Endothelial cell (in vitro differentiated cells): ENCODE data around the gene CCDC38. TPM values are rescaled to one million over a fixed set of nuclear protein-coding genes. Genes with fewer than 3 reads are reported as not detected.
A peak's percentile ranks its signal among the peaks of the same experiment; 100 is the strongest.

Experiments
- DNase-seq: peaks from one replicate; pipeline ENCODE4 v3.0.0; 2021; ENCODE audit warnings: low spot score
- H3K27ac Mint-ChIP-seq: one replicate; pipeline ENCODE4 v1.8.0; 2021; ENCODE audit warnings: mixed read lengths, inconsistent platforms; ENCODE audit not compliant: unreplicated experiment
- H3K27me3 Mint-ChIP-seq: one replicate; pipeline ENCODE4 v1.8.0; 2021; ENCODE audit warnings: mild to moderate bottlenecking, moderate library complexity, mixed read lengths, inconsistent platforms; ENCODE audit not compliant: unreplicated experiment
- H3K36me3 Mint-ChIP-seq: one replicate; pipeline ENCODE4 v1.8.0; 2021; ENCODE audit warnings: mild to moderate bottlenecking, low read depth, mixed read lengths, inconsistent platforms; ENCODE audit not compliant: unreplicated experiment
- H3K4me1 Mint-ChIP-seq: one replicate; pipeline ENCODE4 v1.8.0; 2021; ENCODE audit warnings: mild to moderate bottlenecking, mixed read lengths, inconsistent platforms; ENCODE audit not compliant: unreplicated experiment
- H3K4me3 Mint-ChIP-seq: one replicate; pipeline ENCODE4 v1.8.0; 2021; ENCODE audit warnings: mild to moderate bottlenecking, mixed read lengths, inconsistent platforms; ENCODE audit not compliant: unreplicated experiment
- H3K9me3 Mint-ChIP-seq: one replicate; pipeline ENCODE4 v1.8.0; 2021; ENCODE audit warnings: mixed read lengths, inconsistent platforms; ENCODE audit not compliant: unreplicated experiment
- CTCF ChIP-seq: fragments of 200-600 bp; sonication (generic); IDR thresholded peaks from one replicate; pipeline ENCODE4 v1.5.0; 2021; ENCODE audit warnings: antibody characterized with exemption; ENCODE audit not compliant: unreplicated experiment
- total RNA-seq: library from RNA; stranded (reverse); fragmentation: NEBNext Ultra II Directional; extraction: Animal tissue kit (Norgen Biotek cat#: 25700); gene quantifications from one replicate; pipeline ENCODE4 v1.2.1, GENCODE V29; 2021; ENCODE audit not compliant: unreplicated experiment

Gene CCDC38
- total RNA-seq, 1 donor from 2014 or later: not detected

DNA sequence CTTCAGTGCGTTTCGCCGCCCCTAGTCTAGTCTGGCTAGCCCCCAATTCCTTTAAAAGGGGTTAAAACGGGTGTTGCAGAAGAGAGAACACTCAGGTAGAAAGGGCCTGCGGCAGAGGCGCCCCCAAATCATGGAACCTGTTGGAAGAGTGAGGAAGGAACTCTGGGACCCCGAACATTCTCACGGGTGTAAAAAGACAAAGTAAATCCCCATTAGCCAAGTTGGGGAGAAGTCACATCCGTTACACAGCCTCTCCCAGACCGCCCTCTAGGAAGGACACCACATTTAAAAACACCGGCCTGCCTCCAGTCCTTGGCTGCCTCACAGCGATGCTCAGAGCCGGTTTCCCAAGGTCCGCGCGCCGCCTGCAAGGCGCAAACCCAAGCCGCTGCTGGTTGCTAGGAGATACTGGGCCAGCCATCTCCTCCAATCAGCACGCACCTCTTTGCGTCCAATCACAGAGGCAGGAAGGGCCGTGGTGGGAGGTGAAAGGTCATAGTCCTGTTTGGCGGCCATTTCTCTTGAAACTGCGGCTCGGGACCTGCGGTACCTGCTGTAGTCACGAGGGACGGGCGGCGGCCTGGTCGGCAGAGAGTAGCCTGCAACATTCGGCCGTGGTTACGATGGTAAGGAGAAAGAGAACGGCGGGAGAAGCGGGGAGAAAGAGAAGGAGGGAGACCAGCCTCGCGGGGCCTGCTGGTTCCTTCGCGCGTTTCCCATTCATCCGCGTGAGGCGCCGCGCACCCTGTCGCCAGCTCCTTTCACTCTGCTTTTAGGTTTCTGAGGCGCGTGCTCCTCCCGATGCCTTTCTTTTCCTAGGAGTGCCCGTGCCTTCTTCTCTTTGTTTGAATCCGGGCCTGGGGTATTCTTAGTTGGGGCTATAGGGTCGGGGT lies 83.7 kb downstream of the CCDC38 start, which contains the start of gene SNRPF:
TSS of gene SNRPF (plus strand) at position 502 of the 893 bp plus-strand sequence. CDS start at position 624, 122 bp downstream.
- no peak for TF ChIP-seq CTCF
- DNase-seq: peak; percentile 94
- Mint-ChIP-seq H3K4me3 (no peak within 1 kb of the TSS), H3K9me3 (no peaks in the 10 kb centered on the region), H3K27me3 (peaks cover 4% of the 10 kb centered on the region), H3K4me1 (peaks cover 15% of the 10 kb centered on the region), H3K27ac (peak within 1 kb of the TSS; percentile 19), H3K36me3 (peaks cover 12% of the 10 kb centered on the region)

DNA sequence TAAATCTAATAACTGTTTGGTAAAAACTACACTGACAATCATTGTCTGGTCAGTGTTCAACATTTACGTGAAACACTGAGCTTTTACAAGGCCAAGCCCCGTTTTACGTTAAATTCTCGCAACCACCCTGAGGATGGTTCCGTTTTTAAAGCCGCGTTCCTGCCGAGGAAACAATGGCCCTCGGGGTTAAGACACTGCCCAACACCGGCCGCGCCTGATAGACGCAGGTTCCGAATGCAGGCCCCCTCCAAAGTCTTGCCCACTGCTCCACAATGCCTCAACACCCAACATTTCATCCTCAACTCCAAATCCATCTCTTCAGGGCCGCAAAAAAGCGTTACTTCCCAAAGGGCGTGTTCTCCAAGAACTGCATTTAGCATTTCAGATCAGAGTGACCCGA lies 84.6 kb downstream of the CCDC38 start:
- no peak for TF ChIP-seq CTCF
- Mint-ChIP-seq H3K27ac (peak overlapping the region; percentile 19), H3K36me3 (peaks cover 7% of the 10 kb centered on the region), H3K9me3 (no peaks in the 10 kb centered on the region), H3K27me3 (peaks cover 6% of the 10 kb centered on the region), H3K4me1 (peaks cover 20% of the 10 kb centered on the region), H3K4me3 (no peak overlapping the region)
- DNase-seq: no peak

DNA sequence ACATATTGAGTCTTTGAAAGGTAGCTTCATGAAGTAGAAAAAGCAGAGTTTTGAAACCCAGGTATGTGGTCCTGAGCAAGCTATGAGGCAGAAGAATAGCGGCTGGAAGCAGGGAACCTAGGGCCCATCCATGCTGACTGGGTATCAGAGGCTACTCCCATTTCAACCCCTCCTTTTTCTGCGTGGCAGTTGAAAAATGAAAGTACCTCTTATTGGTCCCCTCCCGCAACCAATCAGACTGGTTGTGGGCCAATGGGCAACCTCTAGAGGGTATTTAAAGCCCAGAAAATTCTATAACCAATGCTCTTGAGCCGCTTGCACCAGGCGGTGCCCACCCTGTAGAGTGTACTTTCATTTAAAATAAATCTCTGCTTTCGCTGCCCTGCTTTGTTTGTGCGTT lies 85.3 kb downstream of the CCDC38 start:
- Mint-ChIP-seq H3K27me3 (peaks cover 6% of the 10 kb centered on the region), H3K36me3 (peaks cover 7% of the 10 kb centered on the region), H3K9me3 (no peaks in the 10 kb centered on the region), H3K4me1 (peaks cover 24% of the 10 kb centered on the region), H3K4me3 (no peak overlapping the region), H3K27ac (no peak overlapping the region)
- no peak for DNase-seq
- no peak for TF ChIP-seq CTCF

- Mint-ChIP-seq H3K27ac (no peak overlapping the region), H3K27me3 (peaks cover 2% of the 10 kb centered on the region), H3K4me3 (no peak overlapping the region), H3K4me1 (peaks cover 19% of the 10 kb centered on the region), H3K36me3 (no peaks in the 10 kb centered on the region), H3K9me3 (no peaks in the 10 kb centered on the region)
- DNase-seq: no peak
- TF ChIP-seq CTCF: no peak
Observed at GRCh38 chr12:95852133-95852532, 90.3 kb downstream of the CCDC38 start.

GRCh38 chr12:95851606-95852005 lies 90.8 kb downstream of the CCDC38 start:
- Mint-ChIP-seq H3K4me3 (no peak overlapping the region), H3K27ac (no peak overlapping the region), H3K4me1 (peaks cover 19% of the 10 kb centered on the region), H3K9me3 (no peaks in the 10 kb centered on the region), H3K27me3 (peaks cover 2% of the 10 kb centered on the region), H3K36me3 (no peaks in the 10 kb centered on the region)
- TF ChIP-seq CTCF: no peak
- DNase-seq: no peak
